ENCODE data around the gene TUBGCP5. TPM values are rescaled to one million over a fixed set of nuclear protein-coding genes. Genes with fewer than 3 reads are reported as not detected.

Gene TUBGCP5
- total RNA-seq, 4 donors from 2014 or later: 8.1 to 18.3 (median 14.1) TPM

DNA sequence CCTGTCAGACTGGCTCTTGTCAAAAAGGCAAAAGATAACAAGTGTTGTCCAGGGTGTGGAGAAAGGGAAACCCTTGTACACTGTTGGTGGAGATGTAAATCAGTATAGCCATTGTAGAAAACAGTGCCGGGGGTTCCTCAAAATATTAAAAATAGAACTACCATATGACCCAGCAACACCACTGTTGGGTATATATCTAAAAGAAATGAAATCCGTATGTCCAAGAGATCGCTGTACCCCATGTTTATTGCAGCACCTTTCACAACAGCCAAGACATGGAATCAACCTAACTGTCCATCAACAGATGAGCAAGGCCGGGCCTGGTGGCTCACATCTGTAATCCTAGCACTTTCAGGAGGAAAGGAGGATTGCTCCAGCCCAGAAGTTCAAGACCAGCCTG lies 65.4 kb downstream of the TUBGCP5 start:
- Histone ChIP-seq H3K27ac (replicated peaks in 1 of 4) (no peak overlapping the region), H3K4me3 (no peak overlapping the region), H3K36me3 (no peaks in the 10 kb centered on the region), H3K4me1 (peaks cover 7 to 25% (median 15%) of the 10 kb centered on the region in 4 donors), H3K27me3 (no peaks in the 10 kb centered on the region), H3K9me3 (no peaks in the 10 kb centered on the region)
- TF ChIP-seq EP300 (IDR thresholded peaks at IDR 0.05) (no peak), POLR2AphosphoS5 (IDR thresholded peaks at IDR 0.05) (no peak), POLR2A (IDR thresholded peaks at IDR 0.05; ENCODE audit: low read depth) (no peak), CTCF (IDR thresholded peaks at IDR 0.05) (no peak)
- DNase-seq (ENCODE audit: extremely low spot score): no peak
- intact Hi-C loops (cut with DNase I): no loop called here
- 78% methylated on average over 4 of the region's 4 CpGs for WGBS

- Histone ChIP-seq H3K4me1 (peaks cover 8 to 26% (median 15%) of the 10 kb centered on the region in 4 donors), H3K9me3 (no peaks in the 10 kb centered on the region), H3K36me3 (no peaks in the 10 kb centered on the region), H3K27ac (replicated peaks in 1 of 4) (no peak overlapping the region), H3K27me3 (no peaks in the 10 kb centered on the region), H3K4me3 (no peak overlapping the region)
- 67% methylated on average over 5 of the region's 5 CpGs for WGBS
- no peak for DNase-seq (ENCODE audit: extremely low spot score)
- intact Hi-C loops (cut with DNase I): no loop called here
- TF ChIP-seq POLR2A (IDR thresholded peaks at IDR 0.05; ENCODE audit: low read depth): no peak
- no peak for TF ChIP-seq POLR2AphosphoS5 (IDR thresholded peaks at IDR 0.05)
- TF ChIP-seq EP300 (IDR thresholded peaks at IDR 0.05): no peak
- TF ChIP-seq CTCF (IDR thresholded peaks at IDR 0.05): no peak
Measured at GRCh38 chr15:22973286-22973685, 66.1 kb downstream of the TUBGCP5 start.

DNA sequence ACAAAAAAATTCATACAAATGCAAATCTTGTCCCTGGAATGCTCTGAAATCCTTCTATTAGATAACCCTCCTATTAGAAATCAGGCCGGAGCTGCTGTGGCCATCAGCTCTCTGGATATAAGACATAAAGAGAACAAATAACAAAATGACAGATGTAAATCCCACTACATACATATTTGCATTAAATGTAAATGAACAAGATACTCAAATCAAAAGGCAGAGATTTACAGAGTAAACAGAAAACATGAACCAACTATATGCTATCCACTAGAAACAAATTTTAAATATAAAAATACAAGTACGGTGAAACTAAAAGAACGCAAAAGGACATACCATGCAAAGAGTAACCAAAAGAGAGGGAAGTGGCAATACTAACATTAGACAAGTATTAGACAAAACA lies 69.9 kb downstream of the TUBGCP5 start:
- Histone ChIP-seq H3K4me3 (no peak overlapping the region), H3K27ac (replicated peaks in 1 of 4) (no peak overlapping the region), H3K36me3 (peaks cover 0 to 4% (median 0%) of the 10 kb centered on the region in 4 donors), H3K9me3 (no peaks in the 10 kb centered on the region), H3K4me1 (peaks cover 16 to 53% (median 22%) of the 10 kb centered on the region in 4 donors), H3K27me3 (no peaks in the 10 kb centered on the region)
- intact Hi-C loops (cut with DNase I): no loop called here
- over 99% methylated on average over 3 of the region's 3 CpGs for WGBS
- no peak for TF ChIP-seq POLR2AphosphoS5 (IDR thresholded peaks at IDR 0.05)
- no peak for TF ChIP-seq EP300 (IDR thresholded peaks at IDR 0.05)
- TF ChIP-seq CTCF (IDR thresholded peaks at IDR 0.05): no peak
- no peak for TF ChIP-seq POLR2A (IDR thresholded peaks at IDR 0.05; ENCODE audit: low read depth)
- no peak for DNase-seq (ENCODE audit: extremely low spot score)

- 21% methylated on average over 5 of the region's 5 CpGs for WGBS
- Histone ChIP-seq H3K4me3 (no peak overlapping the region), H3K36me3 (peaks cover 0 to 4% (median 0%) of the 10 kb centered on the region in 4 donors), H3K4me1 (peaks cover 25 to 56% (median 32%) of the 10 kb centered on the region in 4 donors), H3K27ac (replicated peaks in 1 of 4) (no peak overlapping the region), H3K9me3 (no peaks in the 10 kb centered on the region), H3K27me3 (no peaks in the 10 kb centered on the region)
- no peak for TF ChIP-seq POLR2AphosphoS5 (IDR thresholded peaks at IDR 0.05)
- no peak for TF ChIP-seq POLR2A (IDR thresholded peaks at IDR 0.05; ENCODE audit: low read depth)
- TF ChIP-seq CTCF (IDR thresholded peaks at IDR 0.05): no peak
- TF ChIP-seq EP300 (IDR thresholded peaks at IDR 0.05): no peak
- intact Hi-C loops (cut with DNase I): no loop called here
- no peak for DNase-seq (ENCODE audit: extremely low spot score)
Measured at GRCh38 chr15:22968366-22968765, 71.0 kb downstream of the TUBGCP5 start.
